GM18951 (cell line): ENCODE data around the gene SMNDC1.

Experiments
- POLR2A ChIP-seq: IDR thresholded peaks from 4 replicates; pipeline ENCODE4 v1.6.1; 2011; ENCODE audit warnings: mild to moderate bottlenecking; ENCODE audit not compliant: insufficient read length, insufficient read depth; ENCODE audit errors: extremely low read depth
- in situ Hi-C: fragments of 300-500 bp; cut with MboI; formaldehyde crosslinking; loops from one replicate; pipeline ENCODE4 v1.12.0; 2022; ENCODE audit warnings: low sequenced_read_pairs, mixed read lengths, inconsistent platforms; ENCODE audit not compliant: unreplicated experiment

The SMNDC1 gene

DNA sequence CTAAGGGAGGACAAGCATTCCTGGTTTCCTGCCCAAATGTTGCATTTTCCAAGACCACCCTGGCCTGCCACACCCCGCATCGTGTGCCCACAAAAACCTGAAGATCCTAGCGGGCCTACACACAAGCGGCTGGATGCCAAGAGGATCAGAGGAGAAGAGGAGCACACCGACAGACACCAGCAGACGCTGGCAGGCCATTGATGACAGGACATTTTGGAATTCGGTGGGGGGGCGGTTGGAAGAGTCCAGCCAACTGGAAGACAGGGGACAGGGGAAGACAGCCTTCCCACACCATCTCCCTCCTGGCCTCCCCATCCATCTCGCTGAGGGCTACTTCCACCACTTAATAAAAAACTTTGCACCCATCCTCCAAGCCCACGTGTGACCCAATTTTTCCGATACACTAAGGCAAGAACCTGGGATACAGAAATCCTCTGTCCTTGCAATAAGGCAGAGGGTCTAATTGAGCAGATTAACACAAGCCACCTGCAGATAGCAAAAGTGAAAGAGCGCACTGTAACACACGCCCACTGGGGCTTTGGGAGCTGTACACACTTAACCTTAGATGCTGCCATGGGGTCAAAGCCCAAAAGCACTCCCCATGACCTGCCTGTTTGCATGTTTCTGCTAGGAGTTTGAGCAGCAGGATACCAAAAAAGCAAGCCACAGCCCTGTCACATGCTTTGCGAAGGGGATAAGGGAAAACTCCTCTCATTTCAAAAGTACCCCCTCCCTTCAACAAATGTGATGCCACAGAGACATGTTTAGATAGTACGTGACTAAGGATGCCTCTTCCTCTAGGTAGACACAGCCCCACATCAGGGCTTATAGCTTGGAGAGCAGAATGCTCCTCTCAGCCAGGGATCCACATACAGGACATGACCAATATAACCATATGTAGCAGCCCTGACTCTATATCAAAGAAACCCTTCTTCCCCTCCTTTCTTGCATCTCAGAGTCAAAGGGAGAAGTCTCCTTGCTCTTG, 13.4 kb upstream of the SMNDC1 start:
- TF ChIP-seq POLR2A = no peak
- in situ Hi-C loops = loop anchor here (10.0 kb wide), 1 partner anchor 227 kb away; no protein-coding TSS in a partner anchor

DNA sequence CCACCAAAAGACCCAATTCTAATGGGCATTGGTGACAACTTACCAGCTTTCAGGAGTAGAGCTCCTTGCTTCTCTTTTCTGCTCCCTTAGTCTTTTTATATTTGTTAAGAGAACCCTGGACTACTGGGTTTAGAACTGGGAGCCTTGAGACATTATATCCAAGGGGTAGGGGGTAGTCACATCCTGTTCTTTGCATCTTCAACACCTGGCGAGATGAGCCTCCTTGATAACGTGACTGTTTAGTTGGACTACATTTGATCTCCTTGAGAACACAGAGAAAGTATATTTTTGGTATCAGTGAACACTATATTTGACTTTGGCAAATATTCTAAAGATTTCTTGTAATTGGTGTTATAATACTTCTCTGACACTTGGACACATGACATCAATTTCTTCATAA, 9.0 kb upstream of the SMNDC1 start:
- no peak for TF ChIP-seq POLR2A
- in situ Hi-C loops = loop anchor here (10.0 kb wide), 1 partner anchor 231 kb away; no protein-coding TSS in a partner anchor

DNA sequence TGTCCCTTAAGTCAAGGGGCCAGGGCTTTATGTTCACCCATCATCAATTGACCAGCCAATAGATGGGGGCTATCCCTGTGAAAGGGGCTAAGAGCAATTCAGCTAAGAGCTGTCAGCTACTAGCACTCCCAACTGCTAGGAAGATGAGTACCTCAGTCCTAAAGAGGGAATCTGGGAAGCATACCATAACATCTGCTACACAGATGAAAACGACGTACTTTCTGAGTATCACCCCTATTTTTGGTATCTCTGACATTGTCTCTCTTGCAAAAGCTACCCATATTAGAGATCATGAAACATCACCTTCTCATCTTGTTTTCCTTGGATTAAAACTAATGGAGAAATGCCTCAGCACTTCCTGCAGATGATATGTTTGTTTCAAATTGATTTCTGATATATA, 7.5 kb upstream of the SMNDC1 start:
- in situ Hi-C loops = loop anchor here (10.0 kb wide), 1 partner anchor 233 kb away; no protein-coding TSS in a partner anchor
- TF ChIP-seq POLR2A = no peak

DNA sequence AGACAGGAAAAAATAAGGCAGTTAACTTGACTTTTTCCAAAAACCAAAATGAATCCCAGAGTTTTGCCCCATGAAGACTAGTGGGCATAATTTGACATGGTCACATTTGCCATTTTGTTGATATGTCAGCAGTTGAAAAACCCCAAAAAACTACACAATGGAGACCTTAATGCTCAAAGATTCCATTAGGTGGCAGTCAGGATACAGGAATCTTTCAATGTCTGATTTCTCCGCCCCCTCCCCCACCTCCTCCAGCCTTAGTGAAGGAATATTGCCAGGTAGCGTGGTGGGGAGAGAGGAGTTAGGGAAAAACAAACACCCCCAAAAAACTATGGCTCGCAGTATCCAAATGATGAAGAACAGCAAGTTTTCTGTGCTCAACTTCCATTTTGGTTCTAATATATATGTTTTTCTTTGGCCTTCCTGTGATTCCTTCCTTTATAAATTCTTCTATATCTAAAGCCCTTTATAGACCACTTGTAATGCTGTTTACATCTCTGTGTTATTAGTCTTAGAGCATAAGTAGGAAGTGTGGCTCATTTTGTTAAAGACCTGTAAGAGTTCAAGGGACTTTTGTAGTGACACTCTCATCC, 6.7 kb upstream of the SMNDC1 start:
- TF ChIP-seq POLR2A = no peak
- in situ Hi-C loops = loop anchor here (10.0 kb wide), 1 partner anchor 233 kb away; no protein-coding TSS in a partner anchor

DNA sequence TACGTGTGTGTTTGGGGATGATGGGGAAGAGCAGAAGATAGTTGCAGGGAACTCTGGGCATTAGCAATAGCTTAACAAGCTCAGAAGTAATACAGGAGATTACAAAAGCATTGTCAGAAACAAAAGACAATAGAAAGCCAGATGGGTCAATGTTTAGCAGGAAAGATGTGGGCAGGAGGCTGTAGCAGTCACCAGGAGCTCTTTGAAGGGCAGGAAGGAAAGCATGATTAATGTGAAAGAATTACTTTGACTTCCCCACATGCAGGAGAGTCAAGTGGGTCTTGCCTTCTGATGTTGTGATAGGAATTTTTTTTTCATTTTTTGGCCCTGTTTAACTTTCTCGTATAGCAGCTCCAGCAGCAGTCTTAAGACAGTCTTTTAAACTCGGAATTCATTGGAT, 6.0 kb upstream of the SMNDC1 start:
- in situ Hi-C loops = loop anchor here (10.0 kb wide), 1 partner anchor 234 kb away; no protein-coding TSS in a partner anchor

DNA sequence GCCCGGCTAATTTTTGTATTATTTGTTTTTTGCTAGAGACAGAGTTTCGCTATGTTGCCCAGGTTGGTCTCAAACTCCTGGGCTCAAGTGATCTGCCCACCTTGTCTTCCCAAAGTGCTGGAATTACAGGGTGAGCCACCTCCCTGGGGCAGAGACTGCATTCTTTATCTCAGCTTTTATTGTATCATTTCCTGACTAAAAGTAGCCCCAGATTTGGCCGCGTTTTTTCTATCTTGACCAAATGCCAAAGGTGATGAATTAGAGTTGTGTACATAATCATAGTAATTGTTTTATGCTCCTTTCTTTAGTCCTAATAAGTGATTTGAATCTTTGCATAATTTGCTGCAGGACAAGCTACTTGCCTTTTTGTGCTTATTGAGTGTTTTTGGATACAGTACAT, 3.1 kb upstream of the SMNDC1 start:
- no peak for TF ChIP-seq POLR2A
- in situ Hi-C loops = no loop called here

More for the DNA sequence above, 6.0 kb upstream of the SMNDC1 start:
- TF ChIP-seq POLR2A = no peak

DNA sequence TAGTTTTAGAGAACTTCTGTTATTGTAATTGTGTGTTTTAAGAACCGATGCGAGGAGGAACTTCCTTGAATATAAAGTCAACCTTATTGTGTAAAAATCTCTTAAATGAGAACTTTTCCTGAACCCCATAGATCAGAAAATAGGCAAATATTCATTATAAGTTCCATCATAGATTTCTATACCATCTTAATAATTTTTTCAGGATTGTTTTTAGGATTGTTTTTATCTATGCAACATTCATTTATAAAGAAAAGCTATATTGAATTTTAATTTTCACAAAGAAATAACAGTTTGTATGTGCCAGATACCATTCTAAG, 1.7 kb upstream of the SMNDC1 start:
- in situ Hi-C loops = no loop called here
- no peak for TF ChIP-seq POLR2A

DNA sequence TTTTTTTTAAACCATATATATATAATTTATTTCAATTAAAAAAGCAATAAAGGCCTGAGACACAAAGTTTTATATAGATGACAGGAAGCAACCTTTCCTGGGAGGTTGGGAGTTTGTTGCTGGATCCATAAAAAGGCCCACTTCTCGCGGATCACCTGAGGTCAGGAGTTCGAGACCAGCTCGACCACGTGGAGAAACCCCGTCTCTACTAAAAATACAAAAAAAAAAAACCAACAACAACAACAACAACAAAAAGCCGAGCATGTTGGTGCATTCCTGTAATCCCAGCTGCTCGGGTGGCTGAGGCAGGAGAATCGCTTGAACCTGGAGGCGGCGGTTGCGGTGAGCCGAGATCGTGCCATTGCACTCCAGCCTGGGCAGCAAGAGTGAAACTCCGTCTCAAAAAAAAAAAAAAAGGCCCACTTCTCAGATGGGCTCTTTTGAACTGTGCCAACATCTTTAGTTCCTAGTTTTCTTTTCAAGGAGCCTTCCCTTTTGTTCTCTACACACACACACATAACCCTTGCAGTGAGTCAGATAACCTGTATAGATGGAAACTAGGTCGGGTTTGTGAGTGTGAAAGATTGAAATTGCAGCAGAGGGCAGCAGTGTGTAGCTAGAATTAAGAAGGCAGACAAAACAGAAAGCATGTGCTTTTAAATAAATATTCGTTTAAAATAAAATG, 1.2 kb upstream of the SMNDC1 start:
- no peak for TF ChIP-seq POLR2A
- in situ Hi-C loops = no loop called here

DNA sequence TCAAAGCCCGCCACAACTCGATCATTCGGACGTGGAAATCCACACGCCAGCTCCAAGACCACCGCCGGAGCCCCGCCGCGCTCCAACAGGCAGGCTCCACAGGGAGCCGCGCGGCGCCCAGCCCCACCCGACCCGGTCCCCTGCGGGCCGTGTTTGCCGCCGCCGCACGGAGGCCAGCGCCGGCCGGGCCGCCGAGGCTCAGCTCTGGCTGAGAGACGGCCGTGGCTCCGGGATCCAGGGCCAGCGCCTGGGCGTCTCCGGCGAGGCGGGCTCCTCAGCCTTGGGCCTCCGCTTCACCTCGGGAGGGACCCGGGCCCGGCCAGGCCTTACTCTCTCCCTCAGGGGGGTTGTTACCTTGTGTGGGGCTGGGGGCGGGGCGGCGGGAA, 333 bp downstream of the SMNDC1 start:
- no peak for TF ChIP-seq POLR2A
- in situ Hi-C loops = no loop called here

DNA sequence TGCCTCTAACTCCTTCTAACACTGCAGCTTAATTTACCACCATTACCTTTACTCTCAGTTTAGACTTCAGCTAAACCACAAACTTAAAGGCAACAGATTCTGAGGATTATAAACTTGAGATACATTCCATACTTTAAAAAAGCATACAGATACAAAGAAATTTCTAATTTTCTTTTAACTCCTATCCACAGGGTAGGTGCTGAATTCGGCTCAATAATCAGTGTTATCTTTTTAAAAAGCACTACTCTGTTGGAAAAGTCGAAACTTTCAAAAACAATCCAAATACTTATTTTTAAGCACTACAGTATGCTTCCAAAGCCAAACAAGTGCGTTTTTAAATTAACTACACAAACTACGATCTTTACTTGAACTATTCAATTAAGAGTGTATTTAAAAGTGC, 1.0 kb downstream of the SMNDC1 start:
- in situ Hi-C loops = no loop called here
- no peak for TF ChIP-seq POLR2A

DNA sequence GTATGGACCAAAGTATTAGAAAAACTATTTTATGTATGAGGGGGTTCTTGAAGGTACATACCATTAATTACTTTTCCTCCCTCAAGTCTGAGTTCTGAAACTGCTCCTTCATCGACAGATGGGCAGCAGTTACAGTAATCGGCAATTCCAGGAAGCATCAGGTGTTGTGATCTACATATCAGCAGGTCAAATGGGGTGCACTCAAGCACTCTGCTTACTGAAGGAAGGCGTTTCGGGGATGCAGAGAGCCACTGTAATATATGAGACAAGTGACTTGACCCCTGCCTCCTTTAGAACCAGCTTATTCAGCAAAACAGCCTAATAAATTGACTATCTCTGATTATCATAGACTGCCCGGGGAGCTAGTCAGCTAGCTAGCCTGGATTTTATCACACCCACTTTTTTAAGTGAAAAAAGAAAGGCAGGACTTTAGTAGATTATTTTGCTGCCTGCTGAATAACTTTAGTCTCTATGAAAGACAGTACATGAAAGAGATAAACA, 4.2 kb downstream of the SMNDC1 start:
- no peak for TF ChIP-seq POLR2A
- in situ Hi-C loops = no loop called here

DNA sequence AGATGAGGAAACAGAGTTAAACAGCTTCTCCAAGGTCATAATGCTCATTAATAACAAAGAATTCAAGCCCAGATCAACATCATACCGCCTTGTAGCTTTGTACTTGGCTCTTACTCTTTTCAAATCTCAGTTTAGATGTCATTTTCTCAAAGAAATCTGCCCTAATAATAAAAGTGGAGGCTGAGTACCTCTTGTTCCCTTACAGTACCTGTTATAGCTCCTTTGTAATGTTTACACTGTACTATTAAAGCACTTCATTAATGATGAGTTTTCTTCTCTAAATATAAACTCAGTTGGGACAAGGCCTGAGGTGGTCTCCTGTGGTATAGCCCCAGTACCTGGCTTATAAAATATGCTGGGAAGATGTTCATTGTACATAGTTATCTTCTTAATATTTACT, 7.8 kb downstream of the SMNDC1 start:
- no peak for TF ChIP-seq POLR2A
- in situ Hi-C loops = no loop called here

DNA sequence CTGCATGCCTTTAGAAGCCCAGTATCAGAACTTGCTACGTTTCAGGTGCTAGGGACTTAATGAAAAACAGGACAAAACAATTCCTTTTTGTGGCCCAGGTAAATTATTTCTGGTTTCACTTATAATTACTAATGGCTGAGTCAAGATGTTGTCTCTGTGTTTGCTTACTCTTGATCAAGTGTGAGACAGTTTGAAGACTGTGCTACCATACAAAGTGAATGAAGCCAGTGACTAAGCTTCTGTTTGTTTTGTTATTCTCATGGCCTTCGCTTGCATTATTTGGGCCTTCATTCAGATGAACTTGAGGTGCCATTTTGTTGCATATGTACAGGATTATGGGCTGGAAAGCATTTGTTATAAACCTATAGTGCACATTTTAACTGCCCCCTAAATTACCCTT, 17.9 kb downstream of the SMNDC1 start:
- in situ Hi-C loops = loop anchor here (10.0 kb wide), 1 partner anchor 392 kb away; no protein-coding TSS in a partner anchor
- TF ChIP-seq POLR2A = no peak
